Transverse colon (tissue), 4 donors: ENCODE data around the gene EIF4ENIF1. TPM values are rescaled to one million over a fixed set of nuclear protein-coding genes. Genes with fewer than 3 reads are reported as not detected.

ENCODE experiments used
- DNase-seq: peaks from one replicate; pipeline ENCODE4 v3.0.0-alpha.2; 2019
- H3K27ac ChIP-seq, 4 donors: fragments of 200-600 bp; sonication (generic); 2 replicates each; pipeline ENCODE4 v1.5.1; 2016 to 2018; ENCODE audit warnings: inconsistent platforms in 4 of 4
- H3K27me3 ChIP-seq: fragments of 200-600 bp; sonication (generic); 2 replicates; pipeline ENCODE4 v1.5.1; 2017; ENCODE audit warnings: inconsistent platforms
- H3K36me3 ChIP-seq, 4 donors: fragments of 200-600 bp; sonication (generic); 2 replicates each; pipeline ENCODE4 v1.5.1; 2017 to 2019; ENCODE audit warnings: inconsistent platforms in 4 of 4
- H3K4me1 ChIP-seq, 4 donors: fragments of 200-600 bp; sonication (generic); 2 replicates each; pipeline ENCODE4 v1.5.1; 2017 to 2020; ENCODE audit warnings: inconsistent platforms in 4 of 4
- H3K4me3 ChIP-seq, 4 donors: fragments of 200-600 bp; sonication (generic); 1 replicate in 1 of 4; 2 replicates in 3 of 4; pipeline versions ENCODE4 v1.5.1 to v1.6.1; 2017 to 2019; ENCODE audit warnings: inconsistent platforms in 4 of 4
- H3K9me3 ChIP-seq, 2 donors: fragments of 200-600 bp; sonication (generic); 2 replicates each; pipeline ENCODE4 v1.5.1; 2017 to 2019; ENCODE audit warnings: inconsistent platforms in 2 of 2
- CTCF ChIP-seq, 5 experiments: fragments of 200-600 bp in 3 of 5; fragments of 450-650 bp in 2 of 5; sonication (generic) in 3 of 5; IDR thresholded peaks; 1 replicate in 2 of 5; 2 replicates in 3 of 5; pipeline ENCODE4 v1.5.1; 2016 to 2017; ENCODE audit warnings: antibody characterized with exemption in 5 of 5, inconsistent platforms in 3 of 5, mild to moderate bottlenecking in 2 of 5, moderate library complexity in 1 of 5
- EP300 ChIP-seq: sonication (generic); formaldehyde crosslinking; IDR thresholded peaks from one replicate; pipeline ENCODE4 v1.6.1; 2017; ENCODE audit warnings: antibody characterized with exemption, low read depth
- POLR2A ChIP-seq: fragments of 450-650 bp; IDR thresholded peaks from one replicate; pipeline ENCODE4 v1.6.1; 2016; ENCODE audit warnings: antibody characterized with exemption, mild to moderate bottlenecking, moderate library complexity
- POLR2AphosphoS5 ChIP-seq, 3 donors: sonication (generic); formaldehyde crosslinking; IDR thresholded peaks; one replicate each; pipeline ENCODE4 v1.6.1; 2016; ENCODE audit warnings: antibody characterized with exemption in 3 of 3
- WGBS, 2 donors: methylation state at CpG; one replicate each; pipeline ENCODE4 v1.1.5; 2018; ENCODE audit warnings: low coverage in 1 of 2; 5-methylcytosine and 5-hydroxymethylcytosine counted together
- in situ Hi-C, 4 donors: fragments of 200-750 bp; cut with MboI; loops; one replicate each; pipeline versions ENCODE4 v1.15.0 to v1.15.1; 2017; ENCODE audit warnings: low sequenced_read_pairs in 3 of 4, low pct_ligation_motif_present in 1 of 4, low pct_unique_long_range_greater_than_20kb in 1 of 4
- intact Hi-C: fragments of 100-400 bp; cut with DNase I; formaldehyde crosslinking; loops from one replicate; pipeline ENCODE4 v1.15.1; 2023; ENCODE audit warnings: low total_unique reads
- total RNA-seq, 4 donors: library from RNA; depleted of rRNA; stranded (reverse); fragments of >200 nt; gene quantifications; one replicate each; pipeline ENCODE4 v1.1.0, GENCODE V29; 2016

Gene EIF4ENIF1
- total RNA-seq = 10 to 100 TPM; 14.4 to 66.1 (median 17.2) TPM

GRCh38 chr22:31489632-31490495 is at the start of gene EIF4ENIF1:
Gene EIF4ENIF1 (minus strand): TSS chr22:31489842. CDS start chr22:31488718, 1,124 bp downstream.
- intact Hi-C loops = loop anchor here (5.0 kb wide), 1 partner anchor 137 kb away; no protein-coding TSS in a partner anchor

GRCh38 chr22:31538815-31539214 is 49.2 kb upstream of the EIF4ENIF1 start:
- H3K27me3 ChIP-seq = no peaks in the 10 kb centered on the region
- H3K36me3 ChIP-seq = no peaks in the 10 kb centered on the region
- in situ Hi-C loops (no loop called here), intact Hi-C loops (no loop called here)
- H3K4me1 ChIP-seq = no peaks in the 10 kb centered on the region
- no peak overlapping the region for H3K4me3 ChIP-seq
- TF ChIP-seq CTCF (IDR thresholded peaks at IDR 0.05) (no peak), POLR2AphosphoS5 (IDR thresholded peaks at IDR 0.05) (no peak), EP300 (no peak)
- H3K9me3 ChIP-seq = no peaks in the 10 kb centered on the region
- H3K27ac ChIP-seq = no peak overlapping the region
- 60 to 87% methylated on average over 1 to 5 of the region's 5 CpGs for WGBS, 2 donors
- no peak for DNase-seq

More at GRCh38 chr22:31489632-31490495, at the start of gene EIF4ENIF1:
- TF ChIP-seq CTCF (IDR thresholded peaks at IDR 0.05) (peak in 1 of 5 experiments; percentile 11), EP300 (no peak), POLR2A (peak; percentile 67), POLR2AphosphoS5 (IDR thresholded peaks at IDR 0.05) (peak; percentile 73 to 83 (median 79))
- in situ Hi-C loops = loop anchor here in 1 of 4 donors (25.0 kb wide), 1 partner anchor 147 kb away; no protein-coding TSS in a partner anchor
- WGBS, 2 donors = 1% methylated on average over 25 of the region's 100 CpGs; no CpG with 5 or more reads in 1 of the 2 donors
- H3K27me3 ChIP-seq = no peaks in the 10 kb centered on the region
- no peaks in the 10 kb centered on the region for H3K9me3 ChIP-seq
- DNase-seq = peak; percentile 89
- H3K27ac ChIP-seq = peak within 1 kb of the TSS; percentile 93 to 99 (median 96)
- peak within 1 kb of the TSS; percentile 68 to 94 (median 90) for H3K4me3 ChIP-seq
- peaks cover 0 to 7% (median 0%) of the 10 kb centered on the region in 4 donors for H3K36me3 ChIP-seq
- peaks cover 16 to 30% (median 22%) of the 10 kb centered on the region in 4 donors for H3K4me1 ChIP-seq

- in situ Hi-C loops (no loop called here), intact Hi-C loops (no loop called here)
- no peak for DNase-seq
Observed at GRCh38 chr22:31537019-31537535, 47.4 kb upstream of the EIF4ENIF1 start.

More at GRCh38 chr22:31537019-31537535, 47.4 kb upstream of the EIF4ENIF1 start:
- Histone ChIP-seq H3K4me3 (no peak overlapping the region), H3K4me1 (peaks cover 0 to under 1% (median 0%) of the 10 kb centered on the region in 4 donors), H3K36me3 (no peaks in the 10 kb centered on the region), H3K9me3 (no peaks in the 10 kb centered on the region), H3K27ac (no peak overlapping the region), H3K27me3 (no peaks in the 10 kb centered on the region)
- 63 to 69% methylated on average over 7 to 8 of the region's 8 CpGs for WGBS, 2 donors
- no peak for TF ChIP-seq CTCF (IDR thresholded peaks at IDR 0.05)
- TF ChIP-seq POLR2AphosphoS5 (IDR thresholded peaks at IDR 0.05) = no peak
- TF ChIP-seq POLR2A = no peak
- no peak for TF ChIP-seq EP300
